Subcutaneous abdominal adipose tissue (tissue), 5 donors: Measurements from ENCODE around the gene PHACTR2.

Source experiments
- H3K27ac ChIP-seq: one replicate; pipeline ENCODE4 v1.7.0; 2013; ENCODE audit warnings: low read depth, mild to moderate bottlenecking, inconsistent platforms, low read length, moderate library complexity
- H3K27me3 ChIP-seq, 5 donors: one replicate each; pipeline ENCODE4 v1.7.0; 2013; ENCODE audit warnings: low read length in 5 of 5, inconsistent platforms in 1 of 5; ENCODE audit not compliant: control insufficient read depth in 5 of 5, insufficient read depth in 4 of 5
- H3K36me3 ChIP-seq, 5 donors: one replicate each; pipeline ENCODE4 v1.7.0; 2013; ENCODE audit warnings: low read length in 5 of 5; ENCODE audit not compliant: control insufficient read depth in 5 of 5, insufficient read depth in 5 of 5
- H3K4me1 ChIP-seq, 5 donors: one replicate each; pipeline ENCODE4 v1.7.0; 2013; ENCODE audit warnings: low read length in 5 of 5, mild to moderate bottlenecking in 3 of 5, moderate library complexity in 1 of 5; ENCODE audit not compliant: control insufficient read depth in 5 of 5, insufficient read depth in 5 of 5
- H3K4me3 ChIP-seq, 5 donors: one replicate each; pipeline ENCODE4 v1.7.0; 2013; ENCODE audit warnings: low read length in 5 of 5, low read depth in 1 of 5
- H3K9ac ChIP-seq, 5 donors: one replicate each; pipeline ENCODE4 v1.7.0; 2013; ENCODE audit warnings: low read length in 5 of 5, mild to moderate bottlenecking in 4 of 5, moderate library complexity in 3 of 5
- H3K9me3 ChIP-seq, 5 donors: one replicate each; pipeline ENCODE4 v1.7.0; 2013; ENCODE audit warnings: low read length in 5 of 5; ENCODE audit not compliant: control insufficient read depth in 5 of 5
- donor health status: healthy.
- donor health status: healthy.
- donor health status: healthy.
- donor health status: healthy.
- donor health status: healthy.

The PHACTR2 gene

DNA sequence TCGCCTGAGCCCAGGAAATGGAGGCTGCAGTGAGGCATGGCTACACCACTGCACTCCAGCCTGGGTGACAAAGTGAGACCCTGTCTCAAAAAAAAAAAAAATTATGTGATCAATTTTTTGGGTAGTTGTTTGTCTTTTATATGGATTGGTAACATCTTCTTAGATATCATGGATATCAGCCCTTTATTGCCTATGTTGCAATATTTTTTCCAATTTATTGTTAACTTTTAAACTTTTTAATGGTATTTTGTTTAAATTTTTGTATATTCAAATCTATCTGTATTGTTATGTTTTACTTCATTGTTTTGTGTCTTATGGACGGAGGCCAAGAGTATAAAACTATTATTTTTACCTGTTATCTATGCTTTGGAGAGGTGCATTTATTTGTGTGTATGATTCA lies 133.0 kb downstream of the PHACTR2 start:
- Histone ChIP-seq H3K27me3 (no peaks in the 10 kb centered on the region), H3K4me1 (peaks cover 0 to 7% (median 5%) of the 10 kb centered on the region in 5 donors), H3K27ac (no peak overlapping the region), H3K36me3 (peaks cover 0 to 20% (median 9%) of the 10 kb centered on the region in 5 donors), H3K4me3 (no peak overlapping the region), H3K9ac (no peak overlapping the region), H3K9me3 (no peaks in the 10 kb centered on the region)

DNA sequence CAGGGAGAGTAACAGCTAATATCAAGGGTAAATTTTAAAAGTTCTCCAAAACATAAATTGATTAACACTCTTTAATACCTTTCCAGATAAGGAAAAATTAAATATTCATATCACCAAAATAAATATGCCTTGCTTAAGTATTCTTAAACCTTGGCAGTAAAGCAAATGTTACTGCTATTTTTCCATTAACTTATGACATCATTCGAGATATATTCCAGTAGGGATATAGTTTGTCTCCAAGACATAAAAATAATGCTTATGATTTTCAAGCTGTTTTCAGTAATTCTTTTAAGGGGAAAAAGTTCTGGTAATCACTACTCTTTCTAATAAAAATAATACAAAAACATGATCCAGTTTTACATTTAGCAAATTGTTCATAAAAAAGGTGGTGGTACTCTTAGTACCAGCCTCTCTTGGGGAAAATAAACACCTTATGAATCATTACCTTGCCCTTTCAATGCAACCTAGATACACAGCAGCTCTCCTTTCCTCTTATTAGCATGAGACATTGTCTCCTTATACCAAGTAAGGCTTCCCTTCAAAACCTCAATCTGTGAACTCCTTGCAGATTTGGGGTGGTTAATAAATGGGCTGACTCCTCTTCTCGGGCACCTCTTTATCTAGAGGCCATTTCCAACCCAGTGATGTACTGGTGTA lies 133.9 kb downstream of the PHACTR2 start:
- Histone ChIP-seq H3K4me1 (peaks cover 0 to 7% (median 5%) of the 10 kb centered on the region in 5 donors), H3K9me3 (no peaks in the 10 kb centered on the region)

DNA sequence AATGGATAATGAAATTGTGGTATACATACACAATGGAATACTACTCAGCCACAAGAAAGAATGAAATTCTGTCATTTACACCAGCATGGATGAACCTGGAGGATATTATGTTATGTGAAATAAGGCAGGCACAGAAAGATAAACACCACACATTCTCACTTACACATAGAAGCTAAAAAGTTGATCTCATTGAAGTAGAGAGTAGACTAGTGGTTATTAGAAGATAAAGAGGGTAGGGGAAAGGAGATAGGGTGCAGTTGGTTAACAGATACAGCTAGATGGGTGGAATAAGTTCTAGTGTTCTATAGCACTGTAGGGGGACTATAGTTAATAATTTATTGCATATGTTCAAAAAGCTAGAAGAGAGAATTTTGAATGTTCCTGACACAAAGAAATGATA lies 139.9 kb downstream of the PHACTR2 start:
- no peaks in the 10 kb centered on the region for H3K27me3 ChIP-seq
- H3K27ac ChIP-seq = no peak overlapping the region
- no peak overlapping the region for H3K9ac ChIP-seq
- H3K9me3 ChIP-seq = no peaks in the 10 kb centered on the region
- no peak overlapping the region for H3K4me3 ChIP-seq
- H3K36me3 ChIP-seq = peaks cover 2 to 27% (median 3%) of the 10 kb centered on the region in 5 donors
- peaks cover 0 to 7% (median 5%) of the 10 kb centered on the region in 5 donors for H3K4me1 ChIP-seq

More for the DNA sequence above, 133.9 kb downstream of the PHACTR2 start:
- H3K27ac ChIP-seq = no peak overlapping the region
- H3K36me3 ChIP-seq = peaks cover 0 to 20% (median 9%) of the 10 kb centered on the region in 5 donors
- no peak overlapping the region for H3K4me3 ChIP-seq
- H3K9ac ChIP-seq = no peak overlapping the region
- no peaks in the 10 kb centered on the region for H3K27me3 ChIP-seq

GRCh38 chr6:143821359-143821758 lies 143.6 kb downstream of the PHACTR2 start:
- H3K4me3 ChIP-seq = no peak overlapping the region
- H3K4me1 ChIP-seq = peaks cover 0 to 13% (median 8%) of the 10 kb centered on the region in 5 donors
- H3K27ac ChIP-seq = no peak overlapping the region
- peaks cover 2 to 28% (median 17%) of the 10 kb centered on the region in 5 donors for H3K36me3 ChIP-seq
- H3K9me3 ChIP-seq = no peaks in the 10 kb centered on the region
- no peak overlapping the region for H3K9ac ChIP-seq
- H3K27me3 ChIP-seq = no peaks in the 10 kb centered on the region

- Histone ChIP-seq H3K4me1 (peaks cover 0 to 13% (median 8%) of the 10 kb centered on the region in 5 donors), H3K9me3 (no peaks in the 10 kb centered on the region), H3K4me3 (no peak overlapping the region), H3K36me3 (peaks cover 0 to 27% (median 17%) of the 10 kb centered on the region in 5 donors), H3K9ac (no peak overlapping the region), H3K27me3 (no peaks in the 10 kb centered on the region), H3K27ac (no peak overlapping the region)
Measured at GRCh38 chr6:143822584-143823024, 144.8 kb downstream of the PHACTR2 start.

DNA sequence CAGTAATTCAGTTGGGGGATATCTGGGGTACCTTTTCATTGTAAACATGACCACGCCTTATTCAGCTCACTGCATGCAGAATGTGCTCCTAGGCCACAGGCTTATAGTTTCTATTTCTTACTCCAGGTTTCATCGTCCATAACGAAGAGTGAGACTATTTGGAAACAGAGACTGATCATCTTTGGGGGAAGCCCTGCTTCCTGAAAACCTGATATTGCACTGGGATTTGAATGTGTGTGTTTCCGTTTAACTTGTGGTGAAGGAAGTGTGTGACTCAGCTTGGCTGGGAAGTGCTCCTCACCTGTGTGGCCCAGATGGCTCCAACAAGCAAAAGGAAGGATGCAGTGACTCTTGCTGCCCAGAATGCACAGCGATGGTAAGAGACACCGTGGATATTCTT lies 145.8 kb downstream of the PHACTR2 start:
- H3K27me3 ChIP-seq = no peaks in the 10 kb centered on the region
- H3K36me3 ChIP-seq = peaks cover 0 to 26% (median 19%) of the 10 kb centered on the region in 5 donors
- peaks cover 0 to 13% (median 8%) of the 10 kb centered on the region in 5 donors for H3K4me1 ChIP-seq
- no peak overlapping the region for H3K9ac ChIP-seq
- no peak overlapping the region for H3K4me3 ChIP-seq
- no peaks in the 10 kb centered on the region for H3K9me3 ChIP-seq
- no peak overlapping the region for H3K27ac ChIP-seq

DNA sequence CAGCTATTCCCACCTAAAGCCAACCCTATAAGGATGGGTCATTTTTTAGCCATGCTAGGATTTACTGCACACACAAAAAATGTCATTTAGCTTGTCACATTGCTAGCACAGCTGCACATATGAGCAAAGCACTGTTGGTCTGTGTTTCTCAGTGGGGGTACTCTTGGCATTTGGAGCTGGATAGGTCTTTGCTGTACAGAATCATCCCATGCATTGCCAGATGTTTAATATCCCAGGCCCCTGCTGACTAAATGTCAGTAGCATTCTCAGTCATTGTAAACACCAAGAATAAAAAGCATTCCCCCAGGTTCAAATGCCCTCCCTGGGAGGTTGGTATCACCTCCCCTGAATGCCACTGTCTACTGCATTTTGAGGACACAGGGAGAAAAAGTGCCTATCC lies 150.8 kb downstream of the PHACTR2 start:
- Histone ChIP-seq H3K27me3 (no peaks in the 10 kb centered on the region), H3K4me3 (no peak overlapping the region), H3K9ac (no peak overlapping the region), H3K27ac (no peak overlapping the region), H3K36me3 (peaks cover 0 to 20% (median 11%) of the 10 kb centered on the region in 5 donors), H3K9me3 (no peaks in the 10 kb centered on the region), H3K4me1 (no peaks in the 10 kb centered on the region)

DNA sequence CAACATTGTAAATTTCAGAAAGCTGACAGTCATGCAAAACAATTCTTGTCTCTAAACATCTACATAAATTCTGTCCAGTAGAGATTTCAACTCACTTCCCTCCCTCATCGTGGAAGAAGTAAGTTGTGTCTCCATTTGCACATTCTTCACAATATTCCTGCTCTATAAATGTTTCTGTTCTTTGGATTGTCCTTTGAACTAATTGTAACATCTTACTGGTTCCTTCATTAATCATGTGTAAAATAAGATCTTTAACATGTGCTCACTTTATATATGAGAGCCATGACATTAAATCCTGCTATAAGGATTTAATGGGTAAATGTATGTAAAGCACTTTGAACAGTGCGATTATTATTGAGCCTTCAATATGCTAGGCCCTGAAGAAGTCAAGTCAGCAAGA lies 158.4 kb downstream of the PHACTR2 start:
- no peak overlapping the region for H3K4me3 ChIP-seq
- H3K4me1 ChIP-seq = no peaks in the 10 kb centered on the region
- H3K9me3 ChIP-seq = no peaks in the 10 kb centered on the region
- no peak overlapping the region for H3K9ac ChIP-seq
- H3K27me3 ChIP-seq = no peaks in the 10 kb centered on the region
- no peak overlapping the region for H3K27ac ChIP-seq
- H3K36me3 ChIP-seq = no peaks in the 10 kb centered on the region

- H3K27ac ChIP-seq = no peak overlapping the region
- no peak overlapping the region for H3K4me3 ChIP-seq
Measured at GRCh38 chr6:143838395-143838794, 160.6 kb downstream of the PHACTR2 start.

DNA sequence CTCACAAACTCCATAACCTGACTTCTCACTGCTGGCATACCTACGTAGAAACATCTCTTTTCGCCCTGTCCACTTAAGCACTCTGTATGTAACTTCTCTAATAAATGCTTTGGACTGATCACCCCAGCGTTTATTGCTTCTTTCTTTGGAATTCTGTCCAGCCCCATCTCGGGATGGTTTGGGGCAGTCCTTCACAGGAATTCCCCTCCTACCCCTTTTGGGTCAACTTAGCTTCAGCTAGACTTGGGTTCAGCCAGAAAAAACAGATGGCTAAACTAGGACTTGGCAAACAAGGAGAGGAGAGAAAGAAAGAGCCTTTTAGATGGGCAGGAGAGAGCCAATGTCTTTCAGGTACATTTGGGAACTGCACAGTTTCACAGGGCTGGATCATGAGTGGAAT lies 161.4 kb downstream of the PHACTR2 start:
- Histone ChIP-seq H3K9ac (no peak overlapping the region), H3K36me3 (no peaks in the 10 kb centered on the region), H3K27ac (no peak overlapping the region), H3K9me3 (no peaks in the 10 kb centered on the region), H3K27me3 (no peaks in the 10 kb centered on the region), H3K4me1 (peaks cover 0 to 17% (median 13%) of the 10 kb centered on the region in 5 donors), H3K4me3 (no peak overlapping the region)

More at GRCh38 chr6:143838395-143838794, 160.6 kb downstream of the PHACTR2 start:
- Histone ChIP-seq H3K9me3 (no peaks in the 10 kb centered on the region), H3K36me3 (no peaks in the 10 kb centered on the region), H3K9ac (no peak overlapping the region), H3K27me3 (no peaks in the 10 kb centered on the region), H3K4me1 (peaks cover 0 to 9% (median 5%) of the 10 kb centered on the region in 5 donors)
